GM23338 (cell line): ENCODE results near the gene CTNNA1. TPM values are rescaled to one million over a fixed set of nuclear protein-coding genes. Genes with fewer than 3 reads are reported as not detected.

Experiments used
- ATAC-seq: fragments of 200-7000 bp; cut with Tn5 transposase; 3 replicates; pipeline ENCODE4 v1.9.1; 2020
- DNase-seq: peaks from one replicate; pipeline ENCODE4 v3.0.0-alpha.2; 2015; ENCODE audit warnings: low spot score
- H2AFZ ChIP-seq: fragments of 200-600 bp; sonication (generic); 2 replicates; pipeline ENCODE4 v1.8.0; 2016; ENCODE audit warnings: antibody characterized with exemption, mild to moderate bottlenecking, moderate library complexity
- H3F3A ChIP-seq: fragments of 200-600 bp; sonication (generic); replicated peaks from 2 replicates; pipeline ENCODE4 v1.8.0; 2017; ENCODE audit warnings: antibody characterized with exemption, mixed run types, low read depth
- H3K27ac ChIP-seq: fragments of 200-600 bp; sonication (generic); 2 replicates; pipeline ENCODE4 v1.6.1; 2016; ENCODE audit warnings: low read depth
- H3K27me3 ChIP-seq: fragments of 200-600 bp; sonication (generic); 2 replicates; pipeline ENCODE4 v1.8.0; 2016; ENCODE audit warnings: mild to moderate bottlenecking, mixed run types, moderate library complexity; ENCODE audit not compliant: insufficient read depth
- H3K36me3 ChIP-seq: fragments of 200-600 bp; sonication (generic); 2 replicates; pipeline ENCODE4 v1.8.0; 2016; ENCODE audit warnings: mild to moderate bottlenecking; ENCODE audit not compliant: insufficient read depth
- H3K4me1 ChIP-seq: fragments of 200-600 bp; sonication (generic); 2 replicates; pipeline ENCODE4 v1.8.0; 2016; ENCODE audit warnings: mild to moderate bottlenecking, moderate library complexity; ENCODE audit not compliant: insufficient read depth
- H3K4me2 ChIP-seq: fragments of 200-600 bp; sonication (generic); 2 replicates; pipeline ENCODE4 v1.7.1; 2017; ENCODE audit warnings: mixed run types
- H3K4me3 ChIP-seq: fragments of 200-600 bp; sonication (generic); 2 replicates; pipeline ENCODE4 v1.6.1; 2016; ENCODE audit warnings: mixed run types
- H3K79me2 ChIP-seq: fragments of 200-600 bp; sonication (generic); replicated peaks from 2 replicates; pipeline ENCODE4 v1.8.0; 2017; ENCODE audit warnings: mild to moderate bottlenecking; ENCODE audit not compliant: insufficient read depth
- H3K9me2 ChIP-seq: fragments of 200-600 bp; sonication (generic); 2 replicates; pipeline ENCODE4 v1.8.0; 2017; ENCODE audit not compliant: insufficient read depth
- H4K20me1 ChIP-seq: fragments of 200-600 bp; sonication (generic); replicated peaks from 2 replicates; pipeline ENCODE4 v1.8.0; 2017; ENCODE audit warnings: mild to moderate bottlenecking; ENCODE audit not compliant: insufficient read depth
- H3K27ac Mint-ChIP-seq: 2 replicates; pipeline ENCODE4 v1.8.0; 2020; ENCODE audit warnings: inconsistent platforms, mild to moderate bottlenecking, moderate library complexity, mixed read lengths
- H3K27me3 Mint-ChIP-seq: 3 replicates; pipeline ENCODE4 v1.8.0; 2022; ENCODE audit warnings: low read depth, mild to moderate bottlenecking, moderate library complexity, mixed read lengths, inconsistent platforms; ENCODE audit not compliant: insufficient read depth, poor library complexity
- H3K36me3 Mint-ChIP-seq: 3 replicates; pipeline ENCODE4 v1.8.0; 2021; ENCODE audit warnings: low read depth, mild to moderate bottlenecking, inconsistent platforms, moderate library complexity, mixed read lengths
- H3K4me1 Mint-ChIP-seq: 3 replicates; pipeline ENCODE4 v1.8.0; 2020; ENCODE audit warnings: mild to moderate bottlenecking, inconsistent platforms, mixed read lengths
- H3K4me3 Mint-ChIP-seq: 3 replicates; pipeline ENCODE4 v1.8.0; 2021; ENCODE audit warnings: moderate library complexity, mild to moderate bottlenecking, inconsistent platforms, mixed read lengths
- H3K9me3 Mint-ChIP-seq: 3 replicates; pipeline ENCODE4 v1.8.0; 2020; ENCODE audit warnings: moderate library complexity, mild to moderate bottlenecking, inconsistent platforms, mixed read lengths
- CREB1 ChIP-seq: fragments of 250-450 bp; sonication (Bioruptor Pico); IDR thresholded peaks from 2 replicates; pipeline ENCODE4 v1.5.0; 2020; ENCODE audit warnings: low read depth, mild to moderate bottlenecking, moderate library complexity
- EZH2 ChIP-seq: fragments of 200-600 bp; sonication (generic); IDR thresholded peaks from one replicate; pipeline ENCODE4 v1.8.0; 2017; ENCODE audit warnings: antibody characterized with exemption, mild to moderate bottlenecking, low read depth; ENCODE audit not compliant: unreplicated experiment
- EZH2phosphoT487 ChIP-seq: fragments of 200-600 bp; sonication (generic); IDR thresholded peaks from one replicate; pipeline ENCODE4 v1.8.1; 2018; ENCODE audit warnings: antibody characterized with exemption; ENCODE audit not compliant: unreplicated experiment
- JUNB ChIP-seq: IDR thresholded peaks from one replicate; pipeline ENCODE4 v1.6.1; 2016; ENCODE audit warnings: antibody characterized with exemption; ENCODE audit not compliant: unreplicated experiment
- NANOG ChIP-seq: IDR thresholded peaks from 2 replicates; pipeline ENCODE4 v1.6.1; 2016; ENCODE audit warnings: antibody characterized with exemption, borderline replicate concordance
- POLR2AphosphoS5 ChIP-seq: IDR thresholded peaks from 2 replicates; pipeline ENCODE4 v1.6.1; 2016; ENCODE audit warnings: antibody characterized with exemption, low read depth
- STAT1 ChIP-seq: IDR thresholded peaks from one replicate; pipeline ENCODE4 v1.6.1; 2016; ENCODE audit warnings: antibody characterized with exemption; ENCODE audit not compliant: unreplicated experiment
- ZNF114 ChIP-seq: fragments of 250-450 bp; sonication (Bioruptor Pico); IDR thresholded peaks from 2 replicates; pipeline ENCODE4 v1.5.0; 2020; ENCODE audit warnings: mild to moderate bottlenecking, moderate library complexity
- ZNF331 ChIP-seq: fragments of 250-450 bp; sonication (Bioruptor Pico); IDR thresholded peaks from 2 replicates; pipeline ENCODE4 v1.5.0; 2020; ENCODE audit warnings: low read depth, mild to moderate bottlenecking, moderate library complexity
- polyA plus RNA-seq: library from polyadenylated mRNA; unstranded; fragments of >200 nt; fragmentation: Nextera tagmentation; extraction: Ambion mirVana; gene quantifications from 2 replicates; pipeline ENCODE4 v1.2.1, GENCODE V29; 2016
- total RNA-seq: library from RNA; depleted of rRNA; stranded (reverse); fragments of >200 nt; shearing (Covaris generic); gene quantifications from 2 replicates; pipeline ENCODE4 v1.2.3, GENCODE V29; 2014
- TF ChIP-seq, protein P1 (sequence below): fragments of 250-450 bp; sonication (Bioruptor Pico); IDR thresholded peaks from 2 replicates; pipeline ENCODE4 v1.5.0; 2020; ENCODE audit warnings: mild to moderate bottlenecking, moderate library complexity
- TF ChIP-seq, protein P2 (sequence below), 2 experiments: fragments of 200-600 bp in 1 of 2; sonication (generic) in 1 of 2; conservative IDR thresholded peaks; 2 replicates each; pipeline versions ENCODE4 v1.5.1 to v1.6.1; 2016 to 2017; ENCODE audit warnings: antibody characterized with exemption in 2 of 2, low read depth in 2 of 2, mild to moderate bottlenecking in 2 of 2, moderate library complexity in 1 of 2
- TF ChIP-seq, protein P3 (sequence below): IDR thresholded peaks from 2 replicates; pipeline ENCODE4 v1.6.1; 2016; ENCODE audit warnings: antibody characterized with exemption
- TF ChIP-seq, protein P4 (sequence below): IDR thresholded peaks from one replicate; pipeline ENCODE4 v1.6.1; 2018; ENCODE audit warnings: antibody characterized with exemption; ENCODE audit not compliant: unreplicated experiment

CTNNA1 gene
- total and polyA plus RNA-seq, 2 experiments from 2014 or later = 111 to 348 TPM

DNA sequence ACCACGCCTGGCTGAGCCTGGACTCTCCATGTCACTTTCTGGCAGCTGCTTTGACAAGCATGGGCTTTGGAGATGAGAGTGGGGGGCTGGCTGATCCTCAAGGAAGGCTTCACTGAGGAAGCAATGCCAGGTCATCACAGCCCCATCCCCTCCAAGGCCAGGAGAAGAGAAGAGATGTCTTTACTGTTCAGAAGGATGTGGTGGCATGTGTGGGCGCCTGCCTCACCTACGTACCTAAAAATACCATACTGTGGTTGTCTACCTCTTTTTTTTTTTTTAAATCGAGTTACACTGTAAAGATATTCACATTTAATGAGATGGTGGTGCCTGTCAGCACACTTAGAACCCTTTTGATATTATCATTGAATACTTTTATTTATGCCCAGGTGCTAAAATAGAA lies 26.4 kb upstream of the CTNNA1 start:
- Mint-ChIP-seq H3K36me3 (no peaks in the 10 kb centered on the region; the same call in 2 of the 3 replicates), H3K9me3 (no peaks in the 10 kb centered on the region), H3K27me3 (peaks cover 10% of the 10 kb centered on the region), H3K4me1 (peaks cover 39% of the 10 kb centered on the region), H3K27ac (no peak overlapping the region), H3K4me3 (no peak overlapping the region)
- H3K36me3 ChIP-seq = no peaks in the 10 kb centered on the region
- H3K4me3 ChIP-seq = no peak overlapping the region
- no peaks in the 10 kb centered on the region for H3K27me3 ChIP-seq
- H3K4me2 ChIP-seq = no peak overlapping the region
- H4K20me1 ChIP-seq = no peaks in the 10 kb centered on the region
- no peak for ATAC-seq
- H3K4me1 ChIP-seq = peaks cover 34% of the 10 kb centered on the region
- H2AFZ ChIP-seq = no peak overlapping the region; the same call in 1 of the 2 replicates
- H3K9me2 ChIP-seq = no peaks in the 10 kb centered on the region
- no peak for TF ChIP-seq NANOG
- TF ChIP-seq EZH2 = no peak
- TF ChIP-seq EZH2phosphoT487 = no peak
- no peak for TF ChIP-seq ZNF331
- TF ChIP-seq ZNF114 (CRISPR knock-in tag) = no peak
- TF ChIP-seq JUNB = no peak
- TF ChIP-seq, protein P1, sequence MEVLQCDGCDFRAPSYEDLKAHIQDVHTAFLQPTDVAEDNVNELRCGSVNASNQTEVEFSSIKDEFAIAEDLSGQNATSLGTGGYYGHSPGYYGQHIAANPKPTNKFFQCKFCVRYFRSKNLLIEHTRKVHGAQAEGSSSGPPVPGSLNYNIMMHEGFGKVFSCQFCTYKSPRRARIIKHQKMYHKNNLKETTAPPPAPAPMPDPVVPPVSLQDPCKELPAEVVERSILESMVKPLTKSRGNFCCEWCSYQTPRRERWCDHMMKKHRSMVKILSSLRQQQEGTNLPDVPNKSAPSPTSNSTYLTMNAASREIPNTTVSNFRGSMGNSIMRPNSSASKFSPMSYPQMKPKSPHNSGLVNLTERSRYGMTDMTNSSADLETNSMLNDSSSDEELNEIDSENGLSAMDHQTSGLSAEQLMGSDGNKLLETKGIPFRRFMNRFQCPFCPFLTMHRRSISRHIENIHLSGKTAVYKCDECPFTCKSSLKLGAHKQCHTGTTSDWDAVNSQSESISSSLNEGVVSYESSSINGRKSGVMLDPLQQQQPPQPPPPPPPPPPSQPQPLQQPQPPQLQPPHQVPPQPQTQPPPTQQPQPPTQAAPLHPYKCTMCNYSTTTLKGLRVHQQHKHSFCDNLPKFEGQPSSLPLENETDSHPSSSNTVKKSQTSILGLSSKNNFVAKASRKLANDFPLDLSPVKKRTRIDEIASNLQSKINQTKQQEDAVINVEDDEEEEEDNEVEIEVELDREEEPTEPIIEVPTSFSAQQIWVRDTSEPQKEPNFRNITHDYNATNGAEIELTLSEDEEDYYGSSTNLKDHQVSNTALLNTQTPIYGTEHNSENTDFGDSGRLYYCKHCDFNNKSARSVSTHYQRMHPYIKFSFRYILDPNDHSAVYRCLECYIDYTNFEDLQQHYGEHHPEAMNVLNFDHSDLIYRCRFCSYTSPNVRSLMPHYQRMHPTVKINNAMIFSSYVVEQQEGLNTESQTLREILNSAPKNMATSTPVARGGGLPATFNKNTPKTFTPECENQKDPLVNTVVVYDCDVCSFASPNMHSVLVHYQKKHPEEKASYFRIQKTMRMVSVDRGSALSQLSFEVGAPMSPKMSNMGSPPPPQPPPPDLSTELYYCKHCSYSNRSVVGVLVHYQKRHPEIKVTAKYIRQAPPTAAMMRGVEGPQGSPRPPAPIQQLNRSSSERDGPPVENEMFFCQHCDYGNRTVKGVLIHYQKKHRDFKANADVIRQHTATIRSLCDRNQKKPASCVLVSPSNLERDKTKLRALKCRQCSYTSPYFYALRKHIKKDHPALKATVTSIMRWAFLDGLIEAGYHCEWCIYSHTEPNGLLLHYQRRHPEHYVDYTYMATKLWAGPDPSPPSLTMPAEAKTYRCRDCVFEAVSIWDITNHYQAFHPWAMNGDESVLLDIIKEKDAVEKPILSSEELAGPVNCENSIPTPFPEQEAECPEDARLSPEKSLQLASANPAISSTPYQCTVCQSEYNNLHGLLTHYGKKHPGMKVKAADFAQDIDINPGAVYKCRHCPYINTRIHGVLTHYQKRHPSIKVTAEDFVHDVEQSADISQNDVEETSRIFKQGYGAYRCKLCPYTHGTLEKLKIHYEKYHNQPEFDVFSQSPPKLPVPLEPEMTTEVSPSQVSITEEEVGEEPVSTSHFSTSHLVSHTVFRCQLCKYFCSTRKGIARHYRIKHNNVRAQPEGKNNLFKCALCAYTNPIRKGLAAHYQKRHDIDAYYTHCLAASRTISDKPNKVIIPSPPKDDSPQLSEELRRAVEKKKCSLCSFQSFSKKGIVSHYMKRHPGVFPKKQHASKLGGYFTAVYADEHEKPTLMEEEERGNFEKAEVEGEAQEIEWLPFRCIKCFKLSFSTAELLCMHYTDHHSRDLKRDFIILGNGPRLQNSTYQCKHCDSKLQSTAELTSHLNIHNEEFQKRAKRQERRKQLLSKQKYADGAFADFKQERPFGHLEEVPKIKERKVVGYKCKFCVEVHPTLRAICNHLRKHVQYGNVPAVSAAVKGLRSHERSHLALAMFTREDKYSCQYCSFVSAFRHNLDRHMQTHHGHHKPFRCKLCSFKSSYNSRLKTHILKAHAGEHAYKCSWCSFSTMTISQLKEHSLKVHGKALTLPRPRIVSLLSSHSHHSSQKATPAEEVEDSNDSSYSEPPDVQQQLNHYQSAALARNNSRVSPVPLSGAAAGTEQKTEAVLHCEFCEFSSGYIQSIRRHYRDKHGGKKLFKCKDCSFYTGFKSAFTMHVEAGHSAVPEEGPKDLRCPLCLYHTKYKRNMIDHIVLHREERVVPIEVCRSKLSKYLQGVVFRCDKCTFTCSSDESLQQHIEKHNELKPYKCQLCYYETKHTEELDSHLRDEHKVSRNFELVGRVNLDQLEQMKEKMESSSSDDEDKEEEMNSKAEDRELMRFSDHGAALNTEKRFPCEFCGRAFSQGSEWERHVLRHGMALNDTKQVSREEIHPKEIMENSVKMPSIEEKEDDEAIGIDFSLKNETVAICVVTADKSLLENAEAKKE = no peak
- no peak for TF ChIP-seq STAT1
- TF ChIP-seq POLR2AphosphoS5 = no peak
- TF ChIP-seq, protein P2, sequence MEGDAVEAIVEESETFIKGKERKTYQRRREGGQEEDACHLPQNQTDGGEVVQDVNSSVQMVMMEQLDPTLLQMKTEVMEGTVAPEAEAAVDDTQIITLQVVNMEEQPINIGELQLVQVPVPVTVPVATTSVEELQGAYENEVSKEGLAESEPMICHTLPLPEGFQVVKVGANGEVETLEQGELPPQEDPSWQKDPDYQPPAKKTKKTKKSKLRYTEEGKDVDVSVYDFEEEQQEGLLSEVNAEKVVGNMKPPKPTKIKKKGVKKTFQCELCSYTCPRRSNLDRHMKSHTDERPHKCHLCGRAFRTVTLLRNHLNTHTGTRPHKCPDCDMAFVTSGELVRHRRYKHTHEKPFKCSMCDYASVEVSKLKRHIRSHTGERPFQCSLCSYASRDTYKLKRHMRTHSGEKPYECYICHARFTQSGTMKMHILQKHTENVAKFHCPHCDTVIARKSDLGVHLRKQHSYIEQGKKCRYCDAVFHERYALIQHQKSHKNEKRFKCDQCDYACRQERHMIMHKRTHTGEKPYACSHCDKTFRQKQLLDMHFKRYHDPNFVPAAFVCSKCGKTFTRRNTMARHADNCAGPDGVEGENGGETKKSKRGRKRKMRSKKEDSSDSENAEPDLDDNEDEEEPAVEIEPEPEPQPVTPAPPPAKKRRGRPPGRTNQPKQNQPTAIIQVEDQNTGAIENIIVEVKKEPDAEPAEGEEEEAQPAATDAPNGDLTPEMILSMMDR (conservative IDR thresholded peaks at IDR 0.05; ENCODE audit: low read depth in 2 of 2) = no peak
- TF ChIP-seq, protein P3, sequence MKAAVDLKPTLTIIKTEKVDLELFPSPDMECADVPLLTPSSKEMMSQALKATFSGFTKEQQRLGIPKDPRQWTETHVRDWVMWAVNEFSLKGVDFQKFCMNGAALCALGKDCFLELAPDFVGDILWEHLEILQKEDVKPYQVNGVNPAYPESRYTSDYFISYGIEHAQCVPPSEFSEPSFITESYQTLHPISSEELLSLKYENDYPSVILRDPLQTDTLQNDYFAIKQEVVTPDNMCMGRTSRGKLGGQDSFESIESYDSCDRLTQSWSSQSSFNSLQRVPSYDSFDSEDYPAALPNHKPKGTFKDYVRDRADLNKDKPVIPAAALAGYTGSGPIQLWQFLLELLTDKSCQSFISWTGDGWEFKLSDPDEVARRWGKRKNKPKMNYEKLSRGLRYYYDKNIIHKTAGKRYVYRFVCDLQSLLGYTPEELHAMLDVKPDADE = no peak
- TF ChIP-seq, protein P4, sequence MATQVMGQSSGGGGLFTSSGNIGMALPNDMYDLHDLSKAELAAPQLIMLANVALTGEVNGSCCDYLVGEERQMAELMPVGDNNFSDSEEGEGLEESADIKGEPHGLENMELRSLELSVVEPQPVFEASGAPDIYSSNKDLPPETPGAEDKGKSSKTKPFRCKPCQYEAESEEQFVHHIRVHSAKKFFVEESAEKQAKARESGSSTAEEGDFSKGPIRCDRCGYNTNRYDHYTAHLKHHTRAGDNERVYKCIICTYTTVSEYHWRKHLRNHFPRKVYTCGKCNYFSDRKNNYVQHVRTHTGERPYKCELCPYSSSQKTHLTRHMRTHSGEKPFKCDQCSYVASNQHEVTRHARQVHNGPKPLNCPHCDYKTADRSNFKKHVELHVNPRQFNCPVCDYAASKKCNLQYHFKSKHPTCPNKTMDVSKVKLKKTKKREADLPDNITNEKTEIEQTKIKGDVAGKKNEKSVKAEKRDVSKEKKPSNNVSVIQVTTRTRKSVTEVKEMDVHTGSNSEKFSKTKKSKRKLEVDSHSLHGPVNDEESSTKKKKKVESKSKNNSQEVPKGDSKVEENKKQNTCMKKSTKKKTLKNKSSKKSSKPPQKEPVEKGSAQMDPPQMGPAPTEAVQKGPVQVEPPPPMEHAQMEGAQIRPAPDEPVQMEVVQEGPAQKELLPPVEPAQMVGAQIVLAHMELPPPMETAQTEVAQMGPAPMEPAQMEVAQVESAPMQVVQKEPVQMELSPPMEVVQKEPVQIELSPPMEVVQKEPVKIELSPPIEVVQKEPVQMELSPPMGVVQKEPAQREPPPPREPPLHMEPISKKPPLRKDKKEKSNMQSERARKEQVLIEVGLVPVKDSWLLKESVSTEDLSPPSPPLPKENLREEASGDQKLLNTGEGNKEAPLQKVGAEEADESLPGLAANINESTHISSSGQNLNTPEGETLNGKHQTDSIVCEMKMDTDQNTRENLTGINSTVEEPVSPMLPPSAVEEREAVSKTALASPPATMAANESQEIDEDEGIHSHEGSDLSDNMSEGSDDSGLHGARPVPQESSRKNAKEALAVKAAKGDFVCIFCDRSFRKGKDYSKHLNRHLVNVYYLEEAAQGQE = no peak
- TF ChIP-seq CREB1 (CRISPR knock-in tag) = no peak
- no peaks in the 10 kb centered on the region for H3K79me2 ChIP-seq
- H3K27ac ChIP-seq = no peak overlapping the region
- H3F3A ChIP-seq = peaks cover 2% of the 10 kb centered on the region; the same call in 1 of the 2 replicates
- no peak for DNase-seq
